Activated T-cell treated with anti-CD3 and anti-CD28 coated beads for 4 hours (primary cell): ENCODE measurements around the gene OR10G4.
"Not testable (repeated sequence)": the region's sequence is repeated elsewhere in the genome, so short reads cannot be mapped to it uniquely, and the experiment has no call there.

ENCODE experiments used
- DNase-seq: peaks from one replicate; pipeline ENCODE4 v3.0.0-alpha.2; 2020

Gene OR10G4, protein sequence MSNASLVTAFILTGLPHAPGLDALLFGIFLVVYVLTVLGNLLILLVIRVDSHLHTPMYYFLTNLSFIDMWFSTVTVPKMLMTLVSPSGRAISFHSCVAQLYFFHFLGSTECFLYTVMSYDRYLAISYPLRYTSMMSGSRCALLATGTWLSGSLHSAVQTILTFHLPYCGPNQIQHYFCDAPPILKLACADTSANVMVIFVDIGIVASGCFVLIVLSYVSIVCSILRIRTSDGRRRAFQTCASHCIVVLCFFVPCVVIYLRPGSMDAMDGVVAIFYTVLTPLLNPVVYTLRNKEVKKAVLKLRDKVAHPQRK

DNA sequence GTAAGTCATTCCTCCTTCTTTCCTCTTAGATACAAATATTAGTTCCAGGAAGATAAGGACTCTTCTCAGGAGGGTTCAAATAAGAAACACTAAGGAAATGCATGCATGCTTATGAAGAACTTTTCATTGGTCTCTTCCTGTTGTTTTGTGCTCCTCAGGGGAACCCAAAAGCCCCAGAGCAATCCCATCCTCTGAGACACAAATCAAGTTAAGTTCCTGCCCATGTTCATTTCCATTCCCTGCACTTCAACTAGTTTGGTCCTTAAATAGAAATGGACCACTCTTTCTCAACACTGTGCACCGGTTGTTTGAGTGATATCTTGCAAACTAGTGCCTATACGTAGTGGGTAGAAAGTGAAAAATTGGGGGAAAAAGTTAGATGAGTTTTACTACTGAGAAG lies at the start of gene OR10G4:
TSS of gene OR10G4 (plus strand) at position 301 of the 400 bp plus-strand sequence. CDS start 2,578 bp downstream, outside the sequence.
- no peak for DNase-seq

DNA sequence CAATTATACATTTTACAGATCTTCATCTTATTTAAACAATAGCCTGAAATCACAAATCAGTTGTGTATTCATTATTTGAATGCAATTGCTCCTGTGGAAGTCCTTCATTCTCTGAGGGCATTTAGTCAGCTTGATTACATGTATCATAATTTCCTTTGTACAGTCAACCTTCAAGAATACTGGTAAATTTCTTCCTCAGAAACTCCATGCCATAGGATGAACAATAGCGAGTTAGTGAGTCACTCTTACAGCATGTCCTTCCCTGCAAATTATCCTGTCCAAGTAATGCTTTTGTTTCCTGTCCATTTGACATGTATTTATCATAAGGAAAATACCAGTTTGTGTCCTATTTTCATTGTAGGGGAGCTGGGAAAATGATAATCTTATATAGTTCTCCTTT lies 39.0 kb upstream of the OR10G4 start:
- DNase-seq: no peak

DNA sequence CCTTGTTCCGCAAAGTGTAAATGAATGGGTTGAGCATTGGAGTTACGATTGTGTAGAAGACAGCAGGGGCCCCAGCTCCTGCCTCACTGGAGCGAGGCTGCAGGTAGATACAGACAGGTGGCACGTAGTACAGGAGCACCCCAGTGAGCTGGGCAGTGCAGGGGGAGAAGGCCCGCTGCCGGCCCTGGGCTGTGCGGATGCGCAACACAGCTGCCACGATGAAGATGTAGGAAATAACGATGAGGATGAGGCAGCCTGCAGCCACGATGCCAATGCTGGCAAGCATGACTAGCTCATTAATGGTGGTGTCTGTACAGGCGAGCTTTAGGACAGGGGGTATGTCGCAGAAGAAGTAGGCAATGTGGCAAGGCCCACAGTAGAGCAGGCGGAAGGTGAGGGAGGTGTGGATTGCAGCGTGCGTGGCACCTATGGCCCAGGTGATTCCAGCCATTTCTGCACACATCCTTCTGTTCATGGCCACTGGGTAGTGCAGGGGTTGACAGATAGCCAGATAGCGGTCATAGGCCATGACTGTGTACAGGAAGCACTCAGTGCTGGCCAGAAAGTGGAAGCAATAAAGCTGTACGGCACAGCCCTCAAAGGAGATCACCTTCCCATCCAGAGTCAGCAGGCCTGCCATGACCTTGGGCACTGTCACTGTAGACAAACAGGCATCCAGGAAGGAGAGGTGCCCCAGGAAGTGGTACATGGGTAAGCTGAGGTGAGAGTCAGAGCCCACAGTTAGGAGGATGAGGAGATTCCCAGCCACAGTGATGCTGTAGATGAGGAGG lies 35.8 kb upstream of the OR10G4 start:
- DNase-seq: no peak

DNA sequence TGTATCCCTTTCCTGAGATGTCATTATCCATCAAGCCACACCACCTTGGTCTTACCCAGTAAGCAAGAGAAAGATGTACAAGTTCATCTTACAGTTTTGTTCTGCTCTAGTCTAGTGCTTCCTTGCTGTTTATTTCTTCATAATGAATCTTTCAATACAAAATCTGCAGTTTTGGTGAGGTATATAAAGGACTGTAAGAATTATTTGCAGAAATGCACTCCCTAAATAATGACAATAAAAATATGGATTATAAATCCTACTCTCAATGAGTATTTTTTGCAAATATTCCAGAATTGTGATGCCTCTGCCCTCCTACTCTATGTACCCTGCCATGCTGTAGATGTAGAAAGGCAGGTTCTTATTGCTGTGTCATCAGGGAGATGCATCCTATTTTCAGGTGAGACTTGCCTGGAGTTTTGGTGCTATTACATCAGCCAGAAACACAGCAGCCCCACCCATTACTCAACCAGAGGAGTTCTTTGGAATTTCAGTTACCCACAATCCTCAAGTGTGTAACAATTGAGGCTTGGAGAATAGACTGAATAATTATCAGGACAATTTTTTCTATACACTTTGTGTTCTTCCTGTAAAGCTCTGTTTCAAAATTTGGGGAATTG lies 35.0 kb upstream of the OR10G4 start, which contains the start of gene OR10S1:
TSS of gene OR10S1 (minus strand) at position 51 of the 617 bp plus-strand sequence. CDS start 117 bp downstream, outside the sequence.
- no peak for DNase-seq

DNA sequence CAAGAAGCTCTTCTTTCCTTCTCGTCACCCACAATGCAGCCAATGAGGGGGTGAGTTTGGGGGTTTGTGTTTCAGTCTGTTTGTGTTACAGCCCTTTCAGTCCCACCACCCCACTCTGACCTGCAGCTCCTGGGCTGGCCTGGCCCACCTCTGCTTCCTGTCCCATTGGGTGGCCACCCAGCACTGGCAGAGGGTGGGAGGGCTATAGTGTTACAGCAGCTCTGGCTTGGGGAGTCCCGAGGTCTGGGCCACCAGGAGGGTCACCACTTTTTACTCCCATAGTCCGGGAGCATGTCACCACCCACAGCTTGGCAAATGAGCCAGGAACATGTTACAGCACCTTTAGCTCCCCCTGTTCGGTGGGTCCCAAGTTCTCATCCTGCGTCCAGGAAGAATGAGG lies 33.5 kb upstream of the OR10G4 start:
- DNase-seq: no peak

DNA sequence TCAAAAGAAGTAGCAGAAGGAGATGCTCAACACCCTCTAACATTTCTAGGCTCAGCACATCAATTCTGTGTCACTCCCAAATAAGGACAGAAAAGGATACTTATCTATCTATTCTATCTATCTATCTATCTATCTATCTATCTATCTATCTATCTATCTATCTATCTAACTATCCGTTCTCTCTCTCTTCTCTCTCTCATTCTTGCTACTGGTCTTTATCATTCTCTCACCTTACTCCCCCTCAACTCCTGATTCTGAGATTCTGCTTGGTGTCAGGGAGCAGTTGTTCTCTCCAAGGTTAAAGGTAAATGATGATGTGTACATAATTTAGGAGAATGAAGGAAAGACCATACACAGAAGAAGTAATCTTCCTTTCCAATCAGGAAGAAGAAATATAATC lies 17.7 kb upstream of the OR10G4 start, which contains the start of gene OR10G6:
TSS of gene OR10G6 (minus strand) at position 43 of the 400 bp plus-strand sequence. CDS start at position 43, 0 bp downstream.
- no peak for DNase-seq

DNA sequence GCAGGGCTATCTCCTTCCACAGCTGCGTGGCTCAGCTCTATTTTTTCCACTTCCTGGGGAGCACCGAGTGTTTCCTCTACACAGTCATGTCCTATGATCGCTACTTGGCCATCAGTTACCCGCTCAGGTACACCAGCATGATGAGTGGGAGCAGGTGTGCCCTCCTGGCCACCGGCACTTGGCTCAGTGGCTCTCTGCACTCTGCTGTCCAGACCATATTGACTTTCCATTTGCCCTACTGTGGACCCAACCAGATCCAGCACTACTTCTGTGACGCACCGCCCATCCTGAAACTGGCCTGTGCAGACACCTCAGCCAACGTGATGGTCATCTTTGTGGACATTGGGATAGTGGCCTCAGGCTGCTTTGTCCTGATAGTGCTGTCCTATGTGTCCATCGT lies 3.0 kb downstream of the OR10G4 start:
- DNase-seq: not testable (repeated sequence)

DNA sequence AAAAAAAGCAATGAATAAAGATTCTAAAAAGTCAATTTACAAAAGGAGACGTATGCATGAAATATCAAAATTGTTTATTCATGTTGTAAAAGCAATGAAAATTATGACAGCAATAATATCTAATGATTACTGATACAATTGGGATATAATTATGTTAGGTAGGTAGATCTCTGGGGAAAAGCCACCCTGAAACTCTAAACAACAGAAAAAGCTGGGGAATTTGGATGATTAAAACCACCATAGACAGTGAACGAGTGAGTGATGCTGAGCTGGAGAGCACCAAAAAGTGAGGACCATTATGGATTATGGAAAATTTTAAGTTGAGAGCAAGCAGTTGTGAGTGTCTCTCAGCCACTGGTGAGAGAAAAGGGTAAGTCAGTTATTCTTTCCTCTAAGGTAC lies 13.7 kb downstream of the OR10G4 start, which contains the start of gene OR10G8:
TSS of gene OR10G8 (plus strand) at position 301 of the 400 bp plus-strand sequence. CDS start 2,825 bp downstream, outside the sequence.
- DNase-seq: no peak

DNA sequence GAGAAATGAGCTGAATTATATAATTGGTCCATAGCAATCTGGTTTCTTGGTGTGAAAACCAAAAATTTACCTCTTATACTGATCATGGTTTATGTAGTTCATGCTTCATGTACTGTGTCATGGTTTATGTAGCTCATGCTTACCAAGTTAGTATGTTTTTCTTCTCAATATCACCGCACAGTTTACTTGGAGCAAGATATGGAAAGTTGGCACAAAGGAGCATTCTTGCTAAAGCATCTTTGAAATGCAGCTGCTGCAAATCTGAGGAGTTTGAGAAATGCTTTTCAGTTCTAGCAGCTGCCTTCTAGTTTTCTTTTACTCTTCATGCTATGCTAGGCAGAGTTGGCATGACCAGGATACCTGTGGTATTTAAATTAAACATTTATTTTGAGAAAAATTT lies 23.9 kb downstream of the OR10G4 start:
- no peak for DNase-seq

DNA sequence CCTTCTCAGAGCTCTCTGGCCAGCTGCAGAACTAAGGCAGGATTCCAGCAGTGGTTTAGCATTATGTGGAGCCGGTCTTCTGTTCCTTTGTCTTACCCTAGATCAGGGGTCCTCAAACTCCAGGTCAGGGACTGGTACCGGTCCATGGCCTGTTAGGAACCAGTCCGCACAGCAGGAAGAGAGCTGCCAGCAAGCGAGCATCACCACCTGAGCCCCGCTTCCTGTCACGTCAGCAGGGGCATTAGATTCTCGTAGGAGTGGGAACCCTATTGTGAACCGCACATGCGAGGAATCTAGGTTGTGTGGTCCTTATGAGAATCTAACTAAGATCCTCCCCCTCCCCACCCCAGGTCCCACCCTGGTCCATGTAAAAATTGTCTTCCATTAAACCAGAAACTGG lies 26.8 kb downstream of the OR10G4 start:
- DNase-seq: no peak

DNA sequence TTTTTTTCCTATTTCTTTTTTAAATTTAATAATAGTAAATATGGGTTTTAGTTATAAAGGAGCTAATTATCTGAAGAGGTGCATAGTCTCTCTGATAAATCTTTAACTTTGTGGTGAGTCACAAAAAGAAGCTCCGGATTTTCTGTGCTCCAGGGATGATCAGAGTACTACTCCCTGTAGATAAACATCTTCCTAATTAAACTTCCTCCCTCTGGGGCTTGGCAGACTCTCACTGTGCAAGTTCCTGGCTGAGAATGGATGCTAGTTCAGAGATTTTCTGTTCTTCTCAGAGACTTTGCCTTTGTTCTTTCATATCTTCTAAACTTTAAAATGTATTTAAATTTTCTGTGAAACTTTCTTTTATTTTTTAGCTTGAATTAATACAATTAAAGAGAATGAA lies 28.5 kb downstream of the OR10G4 start, which contains the start of gene OR10G7:
TSS of gene OR10G7 (minus strand) at position 72 of the 400 bp plus-strand sequence. CDS start 2,324 bp downstream, outside the sequence.
- no peak for DNase-seq

DNA sequence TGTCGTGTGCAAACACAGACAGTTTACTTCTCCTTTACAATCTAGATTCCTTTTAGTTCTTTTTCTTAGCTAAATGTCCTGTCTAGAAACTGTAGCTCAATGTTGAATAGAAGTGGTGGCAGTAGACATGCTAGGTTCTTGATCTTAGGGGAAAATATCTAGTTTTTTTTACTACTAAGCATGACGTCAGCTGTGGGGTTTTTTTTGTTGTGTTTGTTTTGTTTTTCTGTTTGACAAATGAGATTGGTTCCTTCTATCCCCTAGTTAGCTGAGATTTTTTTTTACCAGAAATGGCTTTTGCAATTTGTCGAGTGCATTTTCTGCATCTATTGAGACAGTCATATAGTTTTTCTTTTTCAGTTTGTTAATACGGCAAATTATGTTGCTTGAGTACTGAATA lies 30.6 kb downstream of the OR10G4 start:
- no peak for DNase-seq

DNA sequence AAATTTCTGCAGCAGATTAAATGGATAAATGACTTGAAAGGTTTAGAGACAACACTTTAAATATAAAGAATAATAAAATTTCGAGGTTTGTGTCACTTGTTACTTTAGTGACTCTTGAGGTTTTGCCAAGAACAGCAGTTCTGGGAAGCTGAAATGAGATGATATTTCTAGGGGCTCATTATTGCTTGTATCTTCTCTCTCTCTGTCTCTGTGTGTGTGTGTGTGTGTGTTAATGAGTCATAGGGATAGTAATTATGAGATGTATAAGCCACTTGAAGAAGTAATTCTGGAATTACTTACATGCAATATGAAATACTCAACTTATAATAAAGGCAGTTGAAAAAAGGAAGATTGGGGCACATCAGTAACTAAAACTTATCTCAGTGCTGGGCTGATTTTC lies 38.0 kb downstream of the OR10G4 start:
- DNase-seq: no peak

DNA sequence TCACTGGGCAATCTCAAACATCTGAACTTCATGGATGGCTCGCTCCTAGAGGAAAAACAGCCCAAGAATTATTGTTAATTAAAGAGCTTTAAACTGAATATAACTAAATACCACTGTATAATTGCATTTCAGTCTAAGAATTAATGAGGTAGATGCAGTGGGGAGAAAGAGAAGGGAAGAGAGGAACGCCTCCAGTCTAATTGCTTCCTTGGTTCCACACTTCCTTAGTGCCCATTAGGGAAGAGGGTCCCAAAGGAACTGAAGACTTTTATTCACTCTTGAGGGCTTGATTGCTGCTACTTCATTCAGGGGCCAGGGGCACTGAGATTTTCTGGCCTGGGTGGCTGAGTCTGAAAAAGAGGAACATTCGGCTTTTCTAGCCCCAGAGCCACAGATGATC lies 40.2 kb downstream of the OR10G4 start:
- no peak for DNase-seq
